Stomach (tissue), 9 donors: ENCODE data around the gene IFFO2. TPM values are rescaled to one million over a fixed set of nuclear protein-coding genes. Genes with fewer than 3 reads are reported as not detected.

Experiments
- DNase-seq, 2 donors: peaks; one replicate each; pipeline versions ENCODE4 v3.0.0 to v3.0.0-alpha.2; 2013 to 2019
- H3K27ac ChIP-seq, 5 donors: fragments of 200-600 bp in 4 of 5; sonication (generic) in 4 of 5; one replicate each; pipeline ENCODE4 v1.5.1; 2013 to 2019; ENCODE audit warnings: mild to moderate bottlenecking in 1 of 5, moderate library complexity in 1 of 5
- H3K27me3 ChIP-seq, 3 donors: fragments of 200-600 bp; sonication (generic); one replicate each; pipeline ENCODE4 v1.5.1; 2017 to 2019; ENCODE audit warnings: mixed run types in 1 of 3
- H3K36me3 ChIP-seq, 4 donors: fragments of 200-600 bp; sonication (generic); 1 replicate in 3 of 4; 2 replicates in 1 of 4; pipeline ENCODE4 v1.5.1; 2016 to 2019
- H3K4me1 ChIP-seq, 4 donors: fragments of 200-600 bp; sonication (generic); one replicate each; pipeline ENCODE4 v1.5.1; 2016 to 2019
- H3K4me3 ChIP-seq, 4 donors: fragments of 200-600 bp; sonication (generic) in 3 of 4; one replicate each; pipeline ENCODE4 v1.5.1; 2016 to 2019; ENCODE audit warnings: mild to moderate bottlenecking in 1 of 4
- H3K9me3 ChIP-seq, 4 donors: fragments of 200-600 bp; sonication (generic); one replicate each; pipeline ENCODE4 v1.5.1; 2016 to 2019
- CTCF ChIP-seq, 7 experiments: fragments of 450-650 bp in 4 of 7; fragments of 200-600 bp in 3 of 7; sonication (generic) in 3 of 7; IDR thresholded peaks; one replicate each; pipeline ENCODE4 v1.5.1; 2016 to 2019; ENCODE audit warnings: antibody characterized with exemption in 7 of 7, control low read depth in 2 of 7, mild to moderate bottlenecking in 1 of 7
- EP300 ChIP-seq: sonication (generic); formaldehyde crosslinking; IDR thresholded peaks from one replicate; pipeline ENCODE4 v1.6.1; 2017; ENCODE audit warnings: antibody characterized with exemption
- POLR2A ChIP-seq, 4 donors: fragments of 450-650 bp; IDR thresholded peaks; one replicate each; pipeline ENCODE4 v1.6.1; 2016; ENCODE audit warnings: antibody characterized with exemption in 4 of 4, control low read depth in 2 of 4, mild to moderate bottlenecking in 1 of 4, moderate library complexity in 1 of 4
- POLR2AphosphoS5 ChIP-seq, 3 donors: sonication (generic); formaldehyde crosslinking; IDR thresholded peaks; one replicate each; pipeline ENCODE4 v1.6.1; 2016; ENCODE audit warnings: antibody characterized with exemption in 3 of 3
- WGBS, 5 donors: extraction: QIAGEN DNeasy Blood & Tissue Kit in 3 of 5; methylation state at CpG; one replicate each; pipeline versions ENCODE4 v1.1.5 to v1.1.7; 2013 to 2018; 5-methylcytosine and 5-hydroxymethylcytosine counted together
- intact Hi-C: fragments of 100-400 bp; cut with DNase I; formaldehyde crosslinking; loops from one replicate; pipeline ENCODE4 v1.15.1; 2023; ENCODE audit warnings: low total_unique reads
- polyA plus RNA-seq, 3 donors: library from polyadenylated mRNA; stranded (reverse); fragments of 200-250 nt; gene quantifications; one replicate each; pipeline ENCODE4 v1.2.3, GENCODE V29; 2013
- total RNA-seq, 5 donors: library from RNA; depleted of rRNA; stranded (reverse); fragments of >200 nt; gene quantifications; one replicate each; pipeline versions ENCODE4 v1.1.0 to v1.2.3, GENCODE V29; 2014 to 2016
- donor health status: healthy with polysubstance abuse.
- donor health status: Bipolar disorder and iron deficiency.
- donor health status: healthy.

Gene IFFO2
- total and polyA plus RNA-seq, 8 donors, result 0.58 to 47.8 (median 4.5) TPM

DNA sequence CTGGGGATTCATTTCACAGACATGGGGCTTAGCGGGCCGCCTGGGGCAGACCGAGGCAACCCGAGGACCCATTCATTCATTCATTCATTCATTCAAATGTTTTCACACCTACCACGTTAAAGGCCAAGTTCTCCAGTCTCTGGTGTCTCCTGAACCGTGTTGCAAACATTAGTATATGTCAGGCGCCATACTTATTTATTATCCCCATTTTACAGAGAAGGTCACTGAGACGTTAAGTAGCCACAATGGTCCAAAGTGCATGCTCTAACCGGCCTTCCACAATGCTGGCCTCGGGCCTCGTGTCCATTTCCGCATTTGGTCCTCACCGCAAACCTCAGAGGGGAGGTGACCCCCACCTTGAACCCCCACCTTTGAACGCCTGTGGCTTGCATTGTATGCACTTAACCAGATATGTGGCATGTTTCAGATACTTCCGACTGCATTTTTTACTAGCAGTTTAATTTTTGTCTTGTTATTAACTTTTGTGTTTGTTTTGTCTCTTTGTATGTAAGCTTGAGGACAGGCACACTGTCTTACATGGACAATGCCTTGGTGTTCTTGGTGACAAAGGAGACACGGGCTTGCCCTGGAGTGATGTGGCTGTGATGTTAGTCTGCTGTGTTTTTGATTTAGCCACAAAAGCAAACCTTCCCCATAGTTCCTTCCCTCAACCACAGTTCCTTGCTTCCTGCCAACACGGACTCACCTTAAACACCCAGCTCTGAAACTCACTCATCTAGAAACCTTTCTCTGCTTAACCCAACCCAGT is 1.2 kb upstream of the IFFO2 start:
- no peaks in the 10 kb centered on the region for H3K27me3 ChIP-seq
- H3K27ac ChIP-seq, result peak overlapping the region in 2 of 5 donors; percentile 32 to 89
- no peaks in the 10 kb centered on the region for H3K36me3 ChIP-seq
- peaks cover 15 to 42% (median 33%) of the 10 kb centered on the region in 4 donors for H3K4me1 ChIP-seq
- no peak for DNase-seq
- 53 to 64% (median 63%) methylated on average over 17 of the region's 17 CpGs for whole genome bisulfite sequencing, 5 donors
- H3K4me3 ChIP-seq, result peak overlapping the region; percentile 72 to 95 (median 81)
- H3K9me3 ChIP-seq, result no peaks in the 10 kb centered on the region
- intact Hi-C loops, result loop anchor here (10.0 kb wide), 1 partner anchor 53 kb away; the partner anchor contains the start of gene ALDH4A1
- no peak for TF ChIP-seq POLR2A (IDR thresholded peaks at IDR 0.05)
- TF ChIP-seq EP300, result no peak
- no peak for TF ChIP-seq CTCF (IDR thresholded peaks at IDR 0.05)
- no peak for TF ChIP-seq POLR2AphosphoS5 (IDR thresholded peaks at IDR 0.05)

- TF ChIP-seq POLR2AphosphoS5 (IDR thresholded peaks at IDR 0.05), result no peak
- no peak for TF ChIP-seq EP300
- TF ChIP-seq POLR2A (IDR thresholded peaks at IDR 0.05), result no peak
- TF ChIP-seq CTCF (IDR thresholded peaks at IDR 0.05), result no peak
- peak in 1 of 2 donors; percentile 66 for DNase-seq
- H3K27me3 ChIP-seq, result no peaks in the 10 kb centered on the region
- H3K36me3 ChIP-seq, result no peaks in the 10 kb centered on the region
- WGBS, 5 donors, result 4 to 10% (median 7%) methylated on average over 8 to 27 of the region's 27 CpGs
- H3K27ac ChIP-seq, result peak overlapping the region in 4 of 5 donors; percentile 32 to 92 (median 84)
- peaks cover 15 to 47% (median 37%) of the 10 kb centered on the region in 4 donors for H3K4me1 ChIP-seq
- no peaks in the 10 kb centered on the region for H3K9me3 ChIP-seq
- peak overlapping the region; percentile 72 to 95 (median 81) for H3K4me3 ChIP-seq
- intact Hi-C loops, result loop anchor here (10.0 kb wide), 1 partner anchor 52 kb away; the partner anchor contains the start of gene ALDH4A1
Measured at GRCh38 chr1:18957136-18957521, 653 bp upstream of the IFFO2 start.

DNA sequence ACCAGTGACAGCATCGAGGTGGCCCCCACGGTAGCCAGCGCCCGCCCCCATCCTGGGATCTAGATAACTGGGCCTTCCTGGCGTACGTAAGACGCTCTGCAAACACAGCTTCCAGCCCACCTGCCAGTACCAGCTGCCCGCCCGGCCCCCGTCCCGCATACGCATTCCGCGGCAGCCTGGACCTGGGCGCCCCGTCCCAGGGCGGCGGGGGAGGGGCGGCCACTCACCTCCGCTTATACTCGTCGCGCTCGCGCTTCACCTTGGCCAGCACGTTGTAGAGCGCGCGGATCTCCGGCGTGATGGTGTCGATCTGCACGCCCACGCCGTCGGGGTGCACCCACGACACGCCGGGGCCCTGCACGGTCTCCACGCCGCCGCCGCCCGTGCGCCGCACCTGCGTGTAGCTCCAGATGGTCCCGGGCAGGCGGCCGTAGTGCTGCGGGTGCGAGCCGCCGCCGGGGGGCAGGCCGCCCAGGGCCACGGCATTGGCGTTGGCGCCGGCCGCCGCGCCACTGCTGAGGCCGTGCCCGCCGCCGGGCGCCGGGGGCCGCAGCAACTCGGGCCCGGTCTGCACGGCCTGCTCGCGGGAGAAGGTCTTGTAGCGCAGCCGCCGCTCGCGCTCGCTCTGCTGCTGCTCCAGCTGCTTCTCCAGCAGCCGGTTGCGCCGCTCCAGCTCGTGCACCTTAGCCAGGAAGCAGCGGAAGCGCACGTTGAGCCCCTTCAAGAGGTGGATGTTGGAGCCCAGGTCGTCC is 859 bp downstream of the IFFO2 start:
- Histone ChIP-seq H3K36me3 (no peaks in the 10 kb centered on the region), H3K27me3 (no peaks in the 10 kb centered on the region), H3K9me3 (no peaks in the 10 kb centered on the region), H3K4me1 (peaks cover 30 to 63% (median 51%) of the 10 kb centered on the region in 4 donors), H3K27ac (peak overlapping the region; percentile 31 to 92 (median 78)), H3K4me3 (peak overlapping the region; percentile 72 to 95 (median 81))
- intact Hi-C loops, result loop anchor here (10.0 kb wide), 1 partner anchor 51 kb away; the partner anchor contains the start of gene ALDH4A1
- 0 to 2% (median 0%) methylated on average over 37 to 90 of the region's 90 CpGs for WGBS, 5 donors
- TF ChIP-seq EP300 (no peak), CTCF (IDR thresholded peaks at IDR 0.05) (no peak), POLR2A (IDR thresholded peaks at IDR 0.05) (no peak), POLR2AphosphoS5 (IDR thresholded peaks at IDR 0.05) (peak in 1 of 3 donors; percentile 31)
- peak; percentile 55 to 79 for DNase-seq

DNA sequence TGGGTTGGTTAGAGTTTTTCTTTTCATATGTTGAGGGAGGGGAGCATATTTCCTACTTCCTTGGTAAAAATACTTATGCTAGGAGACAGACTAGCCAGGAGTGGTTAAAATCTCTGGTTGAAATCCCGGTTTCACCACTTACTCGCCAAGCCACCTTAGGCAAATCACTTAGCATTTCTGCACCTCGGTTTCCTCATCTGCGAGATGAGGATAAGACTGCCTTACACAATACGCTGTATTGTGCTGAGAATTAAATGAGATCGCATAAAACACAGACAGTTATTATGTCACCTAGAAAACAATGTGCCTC is 1.4 kb downstream of the IFFO2 start:
- H3K27ac ChIP-seq, result peak overlapping the region in 4 of 5 donors; percentile 54 to 92 (median 74)
- WGBS, 5 donors, result 41 to 63% (median 48%) methylated on average over 6 of the region's 6 CpGs

More for the DNA sequence above, 1.4 kb downstream of the IFFO2 start:
- Histone ChIP-seq H3K4me3 (peak overlapping the region; percentile 72 to 95 (median 81)), H3K27me3 (no peaks in the 10 kb centered on the region), H3K9me3 (no peaks in the 10 kb centered on the region), H3K4me1 (peaks cover 36 to 68% (median 54%) of the 10 kb centered on the region in 4 donors), H3K36me3 (no peaks in the 10 kb centered on the region)
- no peak for DNase-seq
- TF ChIP-seq POLR2A (IDR thresholded peaks at IDR 0.05) (no peak), POLR2AphosphoS5 (IDR thresholded peaks at IDR 0.05) (no peak), EP300 (no peak), CTCF (IDR thresholded peaks at IDR 0.05) (no peak)
- intact Hi-C loops, result loop anchor here (10.0 kb wide), 1 partner anchor 50 kb away; the partner anchor contains the start of gene ALDH4A1
